Endothelial cell (in vitro differentiated cells): ENCODE data around the gene EEA1. TPM values are rescaled to one million over a fixed set of nuclear protein-coding genes. Genes with fewer than 3 reads are reported as not detected.

ENCODE experiments used
- DNase-seq: peaks from one replicate; pipeline ENCODE4 v3.0.0; 2021; ENCODE audit warnings: low spot score
- H3K27ac Mint-ChIP-seq: one replicate; pipeline ENCODE4 v1.8.0; 2021; ENCODE audit warnings: mixed read lengths, inconsistent platforms; ENCODE audit not compliant: unreplicated experiment
- H3K27me3 Mint-ChIP-seq: one replicate; pipeline ENCODE4 v1.8.0; 2021; ENCODE audit warnings: mild to moderate bottlenecking, moderate library complexity, mixed read lengths, inconsistent platforms; ENCODE audit not compliant: unreplicated experiment
- H3K36me3 Mint-ChIP-seq: one replicate; pipeline ENCODE4 v1.8.0; 2021; ENCODE audit warnings: mild to moderate bottlenecking, low read depth, mixed read lengths, inconsistent platforms; ENCODE audit not compliant: unreplicated experiment
- H3K4me1 Mint-ChIP-seq: one replicate; pipeline ENCODE4 v1.8.0; 2021; ENCODE audit warnings: mild to moderate bottlenecking, mixed read lengths, inconsistent platforms; ENCODE audit not compliant: unreplicated experiment
- H3K4me3 Mint-ChIP-seq: one replicate; pipeline ENCODE4 v1.8.0; 2021; ENCODE audit warnings: mild to moderate bottlenecking, mixed read lengths, inconsistent platforms; ENCODE audit not compliant: unreplicated experiment
- H3K9me3 Mint-ChIP-seq: one replicate; pipeline ENCODE4 v1.8.0; 2021; ENCODE audit warnings: mixed read lengths, inconsistent platforms; ENCODE audit not compliant: unreplicated experiment
- total RNA-seq: library from RNA; stranded (reverse); fragmentation: NEBNext Ultra II Directional; extraction: Animal tissue kit (Norgen Biotek cat#: 25700); gene quantifications from one replicate; pipeline ENCODE4 v1.2.1, GENCODE V29; 2021; ENCODE audit not compliant: unreplicated experiment
- TF ChIP-seq, protein P1 (sequence below): fragments of 200-600 bp; sonication (generic); IDR thresholded peaks from one replicate; pipeline ENCODE4 v1.5.0; 2021; ENCODE audit warnings: antibody characterized with exemption; ENCODE audit not compliant: unreplicated experiment

EEA1 gene
- total RNA-seq, 1 donor from 2014 or later: 14.1 TPM

DNA sequence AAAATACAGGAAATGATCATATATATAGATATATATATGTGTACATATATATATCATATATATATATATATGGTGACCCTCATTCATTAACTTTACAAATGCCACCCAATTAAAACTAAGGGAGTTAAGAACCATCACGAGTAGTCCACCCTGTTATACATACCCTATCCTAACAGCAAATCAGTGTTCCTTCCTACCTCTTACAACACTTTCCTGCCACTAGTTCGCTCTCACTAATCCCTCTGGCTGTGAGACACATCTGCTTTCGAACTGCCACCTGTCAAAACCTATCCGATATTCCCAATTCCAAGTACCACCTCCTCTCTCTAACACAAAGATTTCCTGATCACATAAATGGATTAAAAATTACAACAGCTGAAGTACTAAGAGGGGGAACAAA, 100.5 kb downstream of the EEA1 start:
- no peak overlapping the region for H3K4me3 Mint-ChIP-seq
- no peaks in the 10 kb centered on the region for H3K36me3 Mint-ChIP-seq
- DNase-seq: no peak
- H3K27ac Mint-ChIP-seq: no peak overlapping the region
- H3K9me3 Mint-ChIP-seq: no peaks in the 10 kb centered on the region
- peaks cover 2% of the 10 kb centered on the region for H3K4me1 Mint-ChIP-seq
- TF ChIP-seq, protein P1, sequence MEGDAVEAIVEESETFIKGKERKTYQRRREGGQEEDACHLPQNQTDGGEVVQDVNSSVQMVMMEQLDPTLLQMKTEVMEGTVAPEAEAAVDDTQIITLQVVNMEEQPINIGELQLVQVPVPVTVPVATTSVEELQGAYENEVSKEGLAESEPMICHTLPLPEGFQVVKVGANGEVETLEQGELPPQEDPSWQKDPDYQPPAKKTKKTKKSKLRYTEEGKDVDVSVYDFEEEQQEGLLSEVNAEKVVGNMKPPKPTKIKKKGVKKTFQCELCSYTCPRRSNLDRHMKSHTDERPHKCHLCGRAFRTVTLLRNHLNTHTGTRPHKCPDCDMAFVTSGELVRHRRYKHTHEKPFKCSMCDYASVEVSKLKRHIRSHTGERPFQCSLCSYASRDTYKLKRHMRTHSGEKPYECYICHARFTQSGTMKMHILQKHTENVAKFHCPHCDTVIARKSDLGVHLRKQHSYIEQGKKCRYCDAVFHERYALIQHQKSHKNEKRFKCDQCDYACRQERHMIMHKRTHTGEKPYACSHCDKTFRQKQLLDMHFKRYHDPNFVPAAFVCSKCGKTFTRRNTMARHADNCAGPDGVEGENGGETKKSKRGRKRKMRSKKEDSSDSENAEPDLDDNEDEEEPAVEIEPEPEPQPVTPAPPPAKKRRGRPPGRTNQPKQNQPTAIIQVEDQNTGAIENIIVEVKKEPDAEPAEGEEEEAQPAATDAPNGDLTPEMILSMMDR: no peak
- H3K27me3 Mint-ChIP-seq: no peaks in the 10 kb centered on the region

DNA sequence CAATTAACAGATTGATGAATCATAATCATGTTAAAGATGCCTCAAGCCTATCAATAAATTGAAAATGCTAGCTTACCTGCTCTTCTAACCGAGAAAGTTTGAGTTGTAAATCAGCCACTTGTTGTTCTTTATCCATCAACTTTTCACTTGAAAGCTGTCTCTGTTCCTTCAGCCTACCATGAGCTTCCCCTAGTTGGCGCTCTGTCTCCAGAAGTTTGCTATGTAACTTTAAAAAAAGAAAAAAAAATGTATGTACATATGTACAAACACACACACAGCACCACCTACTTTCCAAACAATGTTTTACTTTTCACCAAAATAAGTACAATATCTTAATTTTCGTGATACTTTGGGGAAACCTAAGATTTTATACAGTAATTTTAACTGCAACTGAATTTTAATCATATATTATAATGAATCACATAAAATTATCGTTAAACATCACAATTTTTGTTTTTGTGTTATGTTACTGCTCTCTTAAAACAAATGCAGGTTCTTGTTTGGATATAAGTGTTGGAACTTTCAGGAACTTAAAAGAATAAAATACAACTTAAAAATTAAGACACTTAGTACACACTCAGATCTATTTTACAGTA, 101.2 kb downstream of the EEA1 start:
- H3K36me3 Mint-ChIP-seq: no peaks in the 10 kb centered on the region
- DNase-seq: peak; percentile 41
- TF ChIP-seq, protein P1: peak; percentile 47
- H3K4me1 Mint-ChIP-seq: peaks cover 2% of the 10 kb centered on the region
- H3K9me3 Mint-ChIP-seq: no peaks in the 10 kb centered on the region
- no peak overlapping the region for H3K27ac Mint-ChIP-seq
- no peak overlapping the region for H3K4me3 Mint-ChIP-seq
- H3K27me3 Mint-ChIP-seq: no peaks in the 10 kb centered on the region

DNA sequence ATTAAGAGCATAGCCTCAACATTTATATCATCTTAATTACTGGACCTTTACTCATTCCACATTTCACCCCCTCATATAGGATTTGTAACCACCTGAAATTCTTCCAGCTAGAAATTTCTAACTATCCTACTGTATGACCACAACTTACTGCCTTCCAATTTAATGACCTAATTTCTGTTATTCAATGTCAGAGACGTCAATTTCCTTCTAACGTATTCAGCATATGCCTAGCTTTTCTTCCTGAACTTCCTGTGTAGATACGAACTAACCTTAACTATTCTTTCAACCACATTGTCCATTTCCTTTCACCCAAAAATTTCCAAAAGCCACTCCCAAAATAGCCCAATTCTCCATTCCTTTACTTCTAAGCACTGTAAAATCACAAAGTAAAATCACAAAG, 108.0 kb downstream of the EEA1 start:
- Mint-ChIP-seq H3K36me3 (peaks cover 3% of the 10 kb centered on the region), H3K9me3 (no peaks in the 10 kb centered on the region), H3K4me1 (no peaks in the 10 kb centered on the region), H3K27ac (no peak overlapping the region), H3K4me3 (no peak overlapping the region), H3K27me3 (no peaks in the 10 kb centered on the region)
- TF ChIP-seq, protein P1: no peak
- DNase-seq: no peak

DNA sequence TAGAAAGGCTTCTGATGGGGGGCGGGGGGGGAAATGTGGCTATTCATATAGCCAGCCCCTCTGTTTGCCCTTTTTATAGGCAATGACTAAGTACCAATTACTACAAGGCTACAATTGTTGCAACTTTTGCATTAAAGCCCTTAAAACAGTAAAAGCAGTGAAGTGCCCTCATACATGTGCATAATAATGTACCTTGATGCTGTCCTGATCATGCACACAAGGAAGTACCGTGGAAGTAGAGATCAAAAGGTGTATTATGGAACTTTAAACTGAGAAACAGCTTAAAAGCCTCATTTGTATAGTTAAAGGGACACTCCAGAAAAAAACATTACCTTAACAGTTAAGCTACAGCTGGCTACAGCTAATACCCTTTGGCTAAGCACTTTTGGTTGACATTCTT, 114.5 kb downstream of the EEA1 start:
- no peaks in the 10 kb centered on the region for H3K27me3 Mint-ChIP-seq
- H3K9me3 Mint-ChIP-seq: no peaks in the 10 kb centered on the region
- no peak overlapping the region for H3K4me3 Mint-ChIP-seq
- peaks cover 7% of the 10 kb centered on the region for H3K4me1 Mint-ChIP-seq
- TF ChIP-seq, protein P1: no peak
- no peak for DNase-seq
- peaks cover 3% of the 10 kb centered on the region for H3K36me3 Mint-ChIP-seq
- H3K27ac Mint-ChIP-seq: no peak overlapping the region

DNA sequence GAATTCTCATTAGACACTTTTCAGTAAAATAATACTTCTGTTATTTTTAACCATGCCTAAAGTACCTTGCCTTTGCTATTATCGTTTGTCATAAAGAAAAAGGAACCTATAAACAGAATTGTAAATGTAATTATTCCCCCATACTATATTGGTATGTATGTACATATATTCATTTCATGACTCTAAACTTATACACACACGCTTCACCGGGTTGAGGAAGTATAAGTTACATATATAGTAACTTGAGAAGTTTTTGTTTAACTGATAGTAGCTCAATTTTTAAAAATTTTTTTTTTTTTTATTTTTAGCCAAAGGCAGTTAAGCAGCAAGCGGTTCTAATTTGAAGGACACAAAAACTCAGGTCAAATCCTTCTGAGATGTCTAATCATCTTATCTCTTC, 118.7 kb downstream of the EEA1 start:
- Mint-ChIP-seq H3K4me1 (peaks cover 7% of the 10 kb centered on the region), H3K36me3 (peaks cover 7% of the 10 kb centered on the region), H3K27ac (no peak overlapping the region), H3K27me3 (no peaks in the 10 kb centered on the region), H3K9me3 (no peaks in the 10 kb centered on the region), H3K4me3 (no peak overlapping the region)
- TF ChIP-seq, protein P1: no peak
- DNase-seq: no peak
